GM18873 (cell line): ENCODE data around the gene COQ7.

Source experiments
- ATAC-seq: cut with Tn5 transposase; IDR thresholded peaks from one replicate; pipeline ENCODE4 v1.9.1; 2021; ENCODE audit warnings: mild to moderate bottlenecking, moderate library complexity, moderate number of reproducible peaks; ENCODE audit not compliant: unreplicated experiment, low FRiP score

COQ7 gene

GRCh38 chr16:19110537-19111360 lies 43.3 kb downstream of the COQ7 start:
- no peak for ATAC-seq

- ATAC-seq, result no peak
Measured at GRCh38 chr16:19112099-19112407, 44.6 kb downstream of the COQ7 start.

GRCh38 chr16:19113577-19114358 lies 46.4 kb downstream of the COQ7 start, which contains the start of gene ITPRIPL2:
Gene ITPRIPL2 (plus strand): TSS chr16:19113964. CDS start chr16:19114462, 498 bp downstream.
- ATAC-seq, result no peak

- no peak for ATAC-seq
Measured at GRCh38 chr16:19114359-19115147, 47.1 kb downstream of the COQ7 start.

GRCh38 chr16:19115148-19116021 lies 48.0 kb downstream of the COQ7 start:
- no peak for ATAC-seq

- ATAC-seq, result no peak
Measured at GRCh38 chr16:19116711-19117449, 49.5 kb downstream of the COQ7 start.

- no peak for ATAC-seq
Measured at GRCh38 chr16:19118938-19119431, 51.6 kb downstream of the COQ7 start.

- no peak for ATAC-seq
Measured at GRCh38 chr16:19119564-19119963, 52.1 kb downstream of the COQ7 start.

GRCh38 chr16:19123535-19124178 lies 56.2 kb downstream of the COQ7 start:
- no peak for ATAC-seq

- no peak for ATAC-seq
Measured at GRCh38 chr16:19126300-19126699, 58.9 kb downstream of the COQ7 start.

GRCh38 chr16:19127205-19127604 lies 59.8 kb downstream of the COQ7 start:
- no peak for ATAC-seq

GRCh38 chr16:19127674-19128131 lies 60.3 kb downstream of the COQ7 start:
- ATAC-seq, result no peak

- ATAC-seq, result no peak
Measured at GRCh38 chr16:19128454-19129200, 61.2 kb downstream of the COQ7 start.
